ENCODE data around the gene KDELR3.

Gene KDELR3

GRCh38 chr22:38450234-38450797 lies 17.6 kb upstream of the KDELR3 start:
- TF ChIP-seq SIN3A (IDR thresholded peaks at IDR 0.05; ENCODE audit: borderline replicate concordance, insufficient read depth, low read length), result no peak
- TF ChIP-seq FOXP2 (optimal IDR thresholded peaks at IDR 0.05; ENCODE audit: borderline replicate concordance, extremely low read depth, extremely low read length, insufficient read depth), result no peak
- TF ChIP-seq REST (IDR thresholded peaks at IDR 0.05; ENCODE audit: insufficient read depth in 1 of 2, low read depth in 2 of 2, low read length in 2 of 2), result no peak
- TF ChIP-seq TAF1 (IDR thresholded peaks at IDR 0.05; ENCODE audit: borderline replicate concordance, insufficient read depth, low read length), result no peak
- no peak for TF ChIP-seq POLR2AphosphoS5 (IDR thresholded peaks at IDR 0.05; ENCODE audit: low read depth, low read length)

GRCh38 chr22:38451404-38451803 lies 16.5 kb upstream of the KDELR3 start:
- TF ChIP-seq REST (IDR thresholded peaks at IDR 0.05; ENCODE audit: insufficient read depth in 1 of 2, low read depth in 2 of 2, low read length in 2 of 2) (no peak), TAF1 (IDR thresholded peaks at IDR 0.05; ENCODE audit: borderline replicate concordance, insufficient read depth, low read length) (no peak), SIN3A (IDR thresholded peaks at IDR 0.05; ENCODE audit: borderline replicate concordance, insufficient read depth, low read length) (no peak), FOXP2 (optimal IDR thresholded peaks at IDR 0.05; ENCODE audit: borderline replicate concordance, extremely low read depth, extremely low read length, insufficient read depth) (no peak), POLR2AphosphoS5 (IDR thresholded peaks at IDR 0.05; ENCODE audit: low read depth, low read length) (no peak)

- TF ChIP-seq TAF1 (IDR thresholded peaks at IDR 0.05; ENCODE audit: borderline replicate concordance, insufficient read depth, low read length), result no peak
- TF ChIP-seq FOXP2 (optimal IDR thresholded peaks at IDR 0.05; ENCODE audit: borderline replicate concordance, extremely low read depth, extremely low read length, insufficient read depth), result no peak
- TF ChIP-seq POLR2AphosphoS5 (IDR thresholded peaks at IDR 0.05; ENCODE audit: low read depth, low read length), result no peak
- TF ChIP-seq REST (IDR thresholded peaks at IDR 0.05; ENCODE audit: insufficient read depth in 1 of 2, low read depth in 2 of 2, low read length in 2 of 2), result no peak
- no peak for TF ChIP-seq SIN3A (IDR thresholded peaks at IDR 0.05; ENCODE audit: borderline replicate concordance, insufficient read depth, low read length)
These were observed 16.0 kb upstream of the KDELR3 start for GRCh38 chr22:38451864-38452263.

GRCh38 chr22:38452373-38453065 lies 15.4 kb upstream of the KDELR3 start:
- no peak for TF ChIP-seq POLR2AphosphoS5 (IDR thresholded peaks at IDR 0.05; ENCODE audit: low read depth, low read length)
- no peak for TF ChIP-seq FOXP2 (optimal IDR thresholded peaks at IDR 0.05; ENCODE audit: borderline replicate concordance, extremely low read depth, extremely low read length, insufficient read depth)
- no peak for TF ChIP-seq SIN3A (IDR thresholded peaks at IDR 0.05; ENCODE audit: borderline replicate concordance, insufficient read depth, low read length)
- no peak for TF ChIP-seq REST (IDR thresholded peaks at IDR 0.05; ENCODE audit: insufficient read depth in 1 of 2, low read depth in 2 of 2, low read length in 2 of 2)
- TF ChIP-seq TAF1 (IDR thresholded peaks at IDR 0.05; ENCODE audit: borderline replicate concordance, insufficient read depth, low read length), result no peak
